HG02588 (cell line): Measurements from ENCODE around the gene ACAT2.
"Not testable (repeated sequence)": the region's sequence is repeated elsewhere in the genome, so short reads cannot be mapped to it uniquely, and the experiment has no call there.

ENCODE experiments used
- ATAC-seq: cut with Tn5 transposase; IDR thresholded peaks from one replicate; pipeline ENCODE4 v1.9.1; 2021; ENCODE audit warnings: mild to moderate bottlenecking, moderate library complexity; ENCODE audit not compliant: unreplicated experiment

Gene ACAT2

DNA sequence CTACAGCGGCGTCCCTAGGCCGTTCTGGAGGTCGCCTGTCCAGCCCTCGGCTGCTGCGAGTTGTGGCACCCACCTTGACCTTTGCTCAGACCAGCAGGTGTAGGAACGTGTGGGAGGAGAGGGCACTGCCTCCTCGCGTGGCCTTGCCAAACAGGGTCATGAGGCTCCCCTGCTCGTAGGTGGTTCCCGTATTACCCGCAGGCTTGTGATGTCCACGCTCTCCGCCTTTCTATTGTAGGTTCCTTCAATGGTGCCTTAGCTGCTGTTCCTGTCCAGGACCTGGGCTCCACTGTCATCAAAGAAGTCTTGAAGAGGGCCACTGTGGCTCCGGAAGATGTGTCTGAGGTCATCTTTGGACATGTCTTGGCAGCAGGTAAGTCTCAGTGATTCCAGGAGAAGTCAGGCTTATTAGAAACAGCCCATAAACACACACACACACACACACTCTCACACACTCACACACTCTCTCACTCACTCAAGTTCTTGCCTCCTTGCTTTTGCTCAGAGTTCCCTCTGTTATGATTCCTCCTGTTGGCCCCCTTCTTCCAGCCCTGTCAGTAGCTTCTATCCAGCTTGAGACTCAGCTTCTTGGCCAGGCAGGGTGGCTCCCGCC, 942 bp downstream of the ACAT2 start:
- ATAC-seq: no peak

DNA sequence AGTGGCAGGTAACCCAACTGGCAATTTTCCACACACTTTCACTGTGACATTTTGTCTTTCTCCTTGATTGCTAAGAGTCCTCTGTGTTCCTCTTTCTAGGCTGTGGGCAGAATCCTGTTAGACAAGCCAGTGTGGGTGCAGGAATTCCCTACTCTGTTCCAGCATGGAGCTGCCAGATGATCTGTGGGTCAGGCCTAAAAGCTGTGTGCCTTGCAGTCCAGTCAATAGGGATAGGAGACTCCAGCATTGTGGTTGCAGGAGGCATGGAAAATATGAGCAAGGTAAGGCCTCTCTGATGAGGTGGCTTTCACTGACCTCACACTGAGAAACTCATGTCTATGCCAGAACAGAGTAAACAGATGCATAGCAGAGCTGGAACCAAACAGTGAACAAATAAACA, 5.1 kb downstream of the ACAT2 start:
- ATAC-seq: no peak

- ATAC-seq: no peak
Measured at GRCh38 chr6:159769470-159769869, 7.6 kb downstream of the ACAT2 start.

GRCh38 chr6:159772196-159772595, 10.4 kb downstream of the ACAT2 start:
- no peak for ATAC-seq

GRCh38 chr6:159777240-159777904, 15.5 kb downstream of the ACAT2 start:
- ATAC-seq: no peak

DNA sequence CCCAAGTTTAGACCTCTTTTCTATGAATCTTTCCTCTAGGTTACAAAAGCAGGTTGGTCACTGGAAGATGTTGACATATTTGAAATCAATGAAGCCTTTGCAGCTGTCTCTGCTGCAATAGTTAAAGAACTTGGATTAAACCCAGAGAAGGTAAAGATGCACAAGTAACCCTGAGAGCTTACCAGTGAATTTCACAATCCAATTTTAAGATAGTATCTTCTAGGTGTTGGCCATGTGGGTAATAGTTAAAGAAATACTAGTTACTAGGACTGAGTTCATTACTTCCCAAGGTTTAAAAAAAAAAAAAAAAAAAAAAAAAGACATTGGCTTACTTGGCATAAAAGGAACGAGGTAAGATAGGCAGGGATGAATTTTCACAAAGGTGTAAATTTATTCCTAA, 16.3 kb downstream of the ACAT2 start:
- ATAC-seq: no peak

DNA sequence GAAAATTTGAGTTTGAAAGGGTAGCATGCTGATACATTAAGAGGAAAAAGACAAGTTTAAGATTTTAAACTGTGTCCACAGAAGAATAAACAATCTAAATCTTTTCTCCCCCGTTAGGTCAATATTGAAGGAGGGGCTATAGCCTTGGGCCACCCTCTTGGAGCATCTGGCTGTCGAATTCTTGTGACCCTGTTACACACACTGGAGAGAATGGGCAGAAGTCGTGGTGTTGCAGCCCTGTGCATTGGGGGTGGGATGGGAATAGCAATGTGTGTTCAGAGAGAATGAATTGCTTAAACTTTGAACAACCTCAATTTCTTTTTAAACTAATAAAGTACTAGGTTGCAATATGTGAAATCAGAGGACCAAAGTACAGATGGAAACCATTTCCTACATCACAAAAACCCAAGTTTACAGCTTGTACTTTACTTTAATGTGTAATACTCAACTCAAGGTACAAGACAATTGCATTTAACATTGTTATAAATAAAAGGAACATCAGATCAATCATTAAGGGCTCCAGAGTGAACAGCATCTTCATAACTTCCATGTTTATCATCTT, 16.8 kb downstream of the ACAT2 start:
- no peak for ATAC-seq

GRCh38 chr6:159788276-159788675, 26.4 kb downstream of the ACAT2 start:
- ATAC-seq: no peak

- ATAC-seq: peak; percentile 0
Measured at GRCh38 chr6:159788753-159789376, 27.0 kb downstream of the ACAT2 start.

- peak; percentile 71 for ATAC-seq
Measured at GRCh38 chr6:159789377-159790148, 27.7 kb downstream of the ACAT2 start, which contains the start of gene TCP1. TCP1 (minus strand) TSS chr6:159789602; CDS start chr6:159789468, 134 bp downstream.

GRCh38 chr6:159790149-159790955, 28.5 kb downstream of the ACAT2 start, which contains the start of gene MRPL18:
MRPL18 (plus strand) TSS chr6:159790467; CDS start chr6:159790588, 121 bp downstream.
- peak; percentile 80 for ATAC-seq

DNA sequence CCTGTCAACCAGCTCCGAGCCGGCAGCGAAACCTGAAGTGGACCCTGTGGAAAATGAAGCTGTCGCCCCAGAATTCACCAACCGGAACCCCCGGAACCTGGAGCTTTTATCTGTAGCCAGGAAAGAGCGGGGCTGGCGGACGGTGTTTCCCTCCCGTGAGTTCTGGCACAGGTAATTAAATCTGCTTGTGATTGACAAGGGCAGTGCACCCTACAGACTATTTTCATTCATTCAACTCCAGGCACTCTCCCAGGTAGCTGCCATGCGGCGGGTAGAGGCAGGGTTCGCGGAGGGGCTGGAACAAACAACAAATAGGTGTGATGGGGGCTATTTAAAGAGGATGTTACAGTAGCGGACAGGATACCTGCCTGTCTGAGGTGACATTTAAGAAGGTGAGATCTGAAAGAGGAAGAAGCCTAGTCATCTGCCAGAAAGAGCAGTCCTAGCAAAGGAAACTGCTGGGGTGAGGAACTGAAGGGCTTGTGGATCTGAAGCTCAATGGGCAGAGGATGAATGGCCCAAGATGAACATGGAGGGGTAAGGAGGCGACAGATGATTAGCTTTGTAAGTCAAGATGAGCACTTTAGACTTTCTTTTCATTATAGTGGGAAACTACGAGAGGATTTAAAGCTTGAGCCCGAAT, 29.2 kb downstream of the ACAT2 start:
- no peak for ATAC-seq

GRCh38 chr6:159794976-159795375, 33.1 kb downstream of the ACAT2 start:
- ATAC-seq: not testable (repeated sequence)

DNA sequence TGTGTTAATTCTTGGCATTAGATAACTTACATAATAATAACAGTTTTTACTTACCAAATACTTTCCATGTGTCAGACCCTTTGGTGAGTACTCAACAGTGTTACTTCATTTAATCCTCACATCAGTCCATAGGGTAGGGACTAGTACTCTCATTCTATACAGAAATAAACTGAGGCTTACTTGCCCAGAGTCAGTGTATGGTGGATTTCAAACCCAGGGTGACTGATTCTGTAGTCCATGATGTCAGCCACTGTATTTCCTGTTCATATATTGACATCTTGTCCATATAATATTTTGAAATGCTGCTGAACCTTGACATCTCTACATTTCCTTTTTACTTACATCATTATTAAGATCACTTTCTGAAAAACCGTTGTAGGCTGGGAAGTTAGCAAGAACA, 35.7 kb downstream of the ACAT2 start:
- no peak for ATAC-seq

DNA sequence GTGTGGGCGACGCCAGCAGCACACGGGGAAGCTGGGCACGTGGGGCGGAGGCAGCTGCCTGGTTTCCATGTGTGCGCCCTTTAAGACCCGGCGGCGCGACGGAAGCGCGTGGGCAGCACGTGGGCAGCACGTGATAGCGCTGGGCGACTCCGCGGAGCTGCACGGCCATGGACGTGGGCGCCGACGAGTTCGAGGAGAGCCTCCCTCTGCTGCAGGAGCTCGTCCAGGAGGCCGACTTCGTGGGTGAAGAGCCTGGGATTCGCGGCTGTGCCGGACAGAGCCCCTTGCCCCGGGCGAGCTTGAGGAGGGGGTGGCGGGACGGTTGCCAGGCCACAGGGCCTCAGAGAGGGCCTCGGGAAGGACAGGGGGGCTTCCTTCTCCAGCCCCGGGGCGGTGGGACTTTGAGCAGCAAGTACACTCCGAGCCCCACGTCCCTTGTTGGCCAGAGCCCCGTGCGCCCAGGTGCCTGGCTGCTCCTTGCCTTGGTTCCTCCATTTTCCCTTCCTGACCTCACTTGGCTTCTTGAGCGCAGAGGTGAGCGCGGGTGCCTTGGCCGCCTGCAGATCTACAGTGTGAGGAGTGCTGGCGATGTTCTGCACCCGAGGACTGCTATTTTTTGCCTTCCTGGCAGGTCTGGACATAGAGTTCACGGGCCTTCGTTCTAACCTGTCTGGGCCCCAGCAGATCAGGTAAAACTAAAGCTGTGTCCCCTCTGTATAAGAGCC, 38.5 kb downstream of the ACAT2 start, which contains the start of gene PNLDC1:
Gene PNLDC1, plus strand, starts transcription at position 136 of the 725 bp plus-strand sequence. Its CDS starts 32 bp downstream, at position 168.
- ATAC-seq: no peak

- ATAC-seq: no peak
Measured at GRCh38 chr6:159801935-159802334, 40.1 kb downstream of the ACAT2 start.

DNA sequence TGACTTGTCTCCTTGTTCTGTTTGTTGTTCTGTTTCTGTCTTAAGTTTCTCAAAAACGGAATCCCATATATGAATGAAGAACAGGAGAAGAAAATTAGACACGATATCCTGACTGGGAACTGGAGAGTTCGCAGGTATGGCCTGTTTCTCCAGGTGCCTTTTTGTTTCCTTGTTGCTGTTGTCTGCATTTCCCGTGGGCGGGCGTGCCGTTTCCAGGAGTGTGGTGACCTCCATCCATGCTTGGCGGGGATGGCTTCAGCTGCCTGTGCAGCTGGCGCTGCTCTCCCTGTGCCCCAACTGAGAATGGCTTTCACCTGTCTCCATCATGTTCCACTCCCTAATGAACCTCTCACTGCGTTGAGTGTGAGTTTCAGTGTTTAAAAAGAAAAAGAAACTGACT, 42.7 kb downstream of the ACAT2 start:
- ATAC-seq: no peak

- no peak for ATAC-seq
Measured at GRCh38 chr6:159805440-159806020, 43.7 kb downstream of the ACAT2 start.
